Ishikawa (cell line): ENCODE data around the gene TRUB1.

Experiments used
- EP300 ChIP-seq: IDR thresholded peaks from 2 replicates; pipeline ENCODE4 v1.6.1; 2012; ENCODE audit warnings: borderline replicate concordance
- TEAD4 ChIP-seq: IDR thresholded peaks from 2 replicates; pipeline ENCODE4 v1.6.1; 2012
- ZBTB7A ChIP-seq: IDR thresholded peaks from 2 replicates; pipeline ENCODE4 v1.6.1; 2012; ENCODE audit warnings: low read depth
- TF ChIP-seq, protein P1 (sequence below): IDR thresholded peaks from 2 replicates; pipeline ENCODE4 v1.6.1; 2012; ENCODE audit warnings: low read depth, mild to moderate bottlenecking

- TF ChIP-seq, protein P1, sequence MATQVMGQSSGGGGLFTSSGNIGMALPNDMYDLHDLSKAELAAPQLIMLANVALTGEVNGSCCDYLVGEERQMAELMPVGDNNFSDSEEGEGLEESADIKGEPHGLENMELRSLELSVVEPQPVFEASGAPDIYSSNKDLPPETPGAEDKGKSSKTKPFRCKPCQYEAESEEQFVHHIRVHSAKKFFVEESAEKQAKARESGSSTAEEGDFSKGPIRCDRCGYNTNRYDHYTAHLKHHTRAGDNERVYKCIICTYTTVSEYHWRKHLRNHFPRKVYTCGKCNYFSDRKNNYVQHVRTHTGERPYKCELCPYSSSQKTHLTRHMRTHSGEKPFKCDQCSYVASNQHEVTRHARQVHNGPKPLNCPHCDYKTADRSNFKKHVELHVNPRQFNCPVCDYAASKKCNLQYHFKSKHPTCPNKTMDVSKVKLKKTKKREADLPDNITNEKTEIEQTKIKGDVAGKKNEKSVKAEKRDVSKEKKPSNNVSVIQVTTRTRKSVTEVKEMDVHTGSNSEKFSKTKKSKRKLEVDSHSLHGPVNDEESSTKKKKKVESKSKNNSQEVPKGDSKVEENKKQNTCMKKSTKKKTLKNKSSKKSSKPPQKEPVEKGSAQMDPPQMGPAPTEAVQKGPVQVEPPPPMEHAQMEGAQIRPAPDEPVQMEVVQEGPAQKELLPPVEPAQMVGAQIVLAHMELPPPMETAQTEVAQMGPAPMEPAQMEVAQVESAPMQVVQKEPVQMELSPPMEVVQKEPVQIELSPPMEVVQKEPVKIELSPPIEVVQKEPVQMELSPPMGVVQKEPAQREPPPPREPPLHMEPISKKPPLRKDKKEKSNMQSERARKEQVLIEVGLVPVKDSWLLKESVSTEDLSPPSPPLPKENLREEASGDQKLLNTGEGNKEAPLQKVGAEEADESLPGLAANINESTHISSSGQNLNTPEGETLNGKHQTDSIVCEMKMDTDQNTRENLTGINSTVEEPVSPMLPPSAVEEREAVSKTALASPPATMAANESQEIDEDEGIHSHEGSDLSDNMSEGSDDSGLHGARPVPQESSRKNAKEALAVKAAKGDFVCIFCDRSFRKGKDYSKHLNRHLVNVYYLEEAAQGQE, result no peak
- TF ChIP-seq ZBTB7A, result no peak
- TF ChIP-seq TEAD4, result no peak
- no peak for TF ChIP-seq EP300
Observed at GRCh38 chr10:115023715-115024114, 85.7 kb downstream of the TRUB1 start.
